Thymus (tissue), 11 donors: ENCODE results near the gene KCNJ6. TPM values are rescaled to one million over a fixed set of nuclear protein-coding genes. Genes with fewer than 3 reads are reported as not detected.
"Not testable (repeated sequence)": the region's sequence is repeated elsewhere in the genome, so short reads cannot be mapped to it uniquely, and the experiment has no call there.

Experiments used
- DNase-seq, 9 donors: peaks; one replicate each; pipeline ENCODE4 v3.0.0-alpha.2; 2013; ENCODE audit warnings: low spot score in 9 of 9, low read depth in 6 of 9, missing footprints in 1 of 9
- H3K27ac ChIP-seq, 2 donors: one replicate each; pipeline ENCODE4 v1.5.1; 2013; ENCODE audit warnings: control low read depth in 1 of 2, low read depth in 1 of 2, low read length in 1 of 2, mild to moderate bottlenecking in 1 of 2, moderate library complexity in 1 of 2
- H3K27me3 ChIP-seq, 2 donors: one replicate each; pipeline ENCODE4 v1.5.1; 2013; ENCODE audit warnings: low read length in 1 of 2; ENCODE audit not compliant: control insufficient read depth in 2 of 2, insufficient read depth in 1 of 2
- H3K36me3 ChIP-seq, 2 donors: one replicate each; pipeline ENCODE4 v1.5.1; 2013; ENCODE audit warnings: low read length in 1 of 2, mild to moderate bottlenecking in 1 of 2, moderate library complexity in 1 of 2; ENCODE audit not compliant: control insufficient read depth in 2 of 2, insufficient read depth in 2 of 2
- H3K4me1 ChIP-seq, 2 donors: one replicate each; pipeline ENCODE4 v1.5.1; 2013; ENCODE audit warnings: low read length in 2 of 2; ENCODE audit not compliant: control insufficient read depth in 2 of 2, insufficient read depth in 2 of 2
- H3K4me3 ChIP-seq, 2 donors: one replicate each; pipeline ENCODE4 v1.5.1; 2013; ENCODE audit warnings: low read length in 2 of 2, control low read depth in 1 of 2, mild to moderate bottlenecking in 1 of 2
- H3K9me3 ChIP-seq, 2 donors: one replicate each; pipeline ENCODE4 v1.5.1; 2013; ENCODE audit warnings: low read length in 1 of 2, mild to moderate bottlenecking in 1 of 2; ENCODE audit not compliant: control insufficient read depth in 2 of 2, insufficient read depth in 1 of 2
- WGBS: extraction: QIAGEN DNeasy Blood & Tissue Kit; methylation state at CpG from one replicate; pipeline ENCODE4 v1.1.7; 2013; 5-methylcytosine and 5-hydroxymethylcytosine counted together
- polyA plus RNA-seq: library from polyadenylated mRNA; stranded (reverse); fragments of 200-250 nt; gene quantifications from one replicate; pipeline ENCODE4 v1.2.3, GENCODE V29; 2013
- total RNA-seq: library from RNA; stranded (reverse); fragments of 120-200 nt; gene quantifications from one replicate; pipeline ENCODE4 v1.2.4, GENCODE V29; 2013
- donor health status: healthy.

Gene KCNJ6
- total and polyA plus RNA-seq, 2 donors: under 0.01 to 0.02 TPM

- no peak overlapping the region for H3K27ac ChIP-seq
- H3K27me3 ChIP-seq: peaks cover 0 to 8% of the 10 kb centered on the region in 2 donors
- 90% methylated on average over 7 of the region's 7 CpGs for WGBS
- H3K36me3 ChIP-seq: no peaks in the 10 kb centered on the region
- H3K4me3 ChIP-seq: no peak overlapping the region
- H3K9me3 ChIP-seq: no peaks in the 10 kb centered on the region
- no peaks in the 10 kb centered on the region for H3K4me1 ChIP-seq
- no peak for DNase-seq
Measured at GRCh38 chr21:37668462-37669239, 247.6 kb downstream of the KCNJ6 start.

GRCh38 chr21:37667380-37667779 lies 248.9 kb downstream of the KCNJ6 start:
- H3K36me3 ChIP-seq: no peaks in the 10 kb centered on the region
- no peaks in the 10 kb centered on the region for H3K9me3 ChIP-seq
- peaks cover 0 to 3% of the 10 kb centered on the region in 2 donors for H3K27me3 ChIP-seq
- H3K27ac ChIP-seq: no peak overlapping the region
- DNase-seq: no peak
- 98% methylated on average over 19 of the region's 19 CpGs for WGBS
- no peak overlapping the region for H3K4me3 ChIP-seq
- no peaks in the 10 kb centered on the region for H3K4me1 ChIP-seq

- DNase-seq: no peak
- H3K27ac ChIP-seq: no peak overlapping the region
- 83% methylated on average over 10 of the region's 10 CpGs for WGBS
- no peaks in the 10 kb centered on the region for H3K36me3 ChIP-seq
- H3K4me1 ChIP-seq: no peaks in the 10 kb centered on the region
- no peak overlapping the region for H3K4me3 ChIP-seq
- no peaks in the 10 kb centered on the region for H3K27me3 ChIP-seq
- H3K9me3 ChIP-seq: no peaks in the 10 kb centered on the region
Measured at GRCh38 chr21:37665230-37666024, 250.8 kb downstream of the KCNJ6 start.

GRCh38 chr21:37662227-37662626 lies 254.0 kb downstream of the KCNJ6 start:
- H3K27me3 ChIP-seq, H3K9me3 ChIP-seq, H3K36me3 ChIP-seq, H3K27ac ChIP-seq, H3K4me3 ChIP-seq, DNase-seq, H3K4me1 ChIP-seq: not testable (repeated sequence)
- 96% methylated on average over 1 of the region's 1 CpG for WGBS

GRCh38 chr21:37660709-37661108 lies 255.5 kb downstream of the KCNJ6 start:
- WGBS: 98% methylated on average over 6 of the region's 6 CpGs
- H3K4me3 ChIP-seq: no peak overlapping the region
- peaks cover 0 to 2% of the 10 kb centered on the region in 2 donors for H3K27me3 ChIP-seq
- no peak for DNase-seq
- no peaks in the 10 kb centered on the region for H3K4me1 ChIP-seq
- no peak overlapping the region for H3K27ac ChIP-seq
- H3K36me3 ChIP-seq: no peaks in the 10 kb centered on the region
- H3K9me3 ChIP-seq: no peaks in the 10 kb centered on the region

GRCh38 chr21:37659874-37660273 lies 256.4 kb downstream of the KCNJ6 start:
- WGBS: 52% methylated on average over 1 of the region's 1 CpG

GRCh38 chr21:37658817-37659458 lies 257.3 kb downstream of the KCNJ6 start:
- no peaks in the 10 kb centered on the region for H3K4me1 ChIP-seq
- DNase-seq: no peak
- H3K4me3 ChIP-seq: no peak overlapping the region
- H3K27me3 ChIP-seq: peaks cover 0 to 2% of the 10 kb centered on the region in 2 donors
- no peaks in the 10 kb centered on the region for H3K9me3 ChIP-seq
- H3K36me3 ChIP-seq: no peaks in the 10 kb centered on the region
- H3K27ac ChIP-seq: peak overlapping the region in 1 of 2 donors; percentile 71
- WGBS: 60% methylated on average over 7 of the region's 7 CpGs

More at GRCh38 chr21:37659874-37660273, 256.4 kb downstream of the KCNJ6 start:
- H3K4me3 ChIP-seq: no peak overlapping the region
- no peak for DNase-seq
- no peak overlapping the region for H3K27ac ChIP-seq
- H3K36me3 ChIP-seq: no peaks in the 10 kb centered on the region
- no peaks in the 10 kb centered on the region for H3K9me3 ChIP-seq
- H3K4me1 ChIP-seq: no peaks in the 10 kb centered on the region
- H3K27me3 ChIP-seq: peaks cover 0 to 2% of the 10 kb centered on the region in 2 donors

GRCh38 chr21:37658121-37658816 lies 258.0 kb downstream of the KCNJ6 start:
- WGBS: 80% methylated on average over 10 of the region's 10 CpGs
- no peak for DNase-seq
- Histone ChIP-seq H3K27ac (peak overlapping the region in 1 of 2 donors; percentile 71), H3K27me3 (peaks cover 0 to 2% of the 10 kb centered on the region in 2 donors), H3K4me3 (no peak overlapping the region), H3K4me1 (no peaks in the 10 kb centered on the region), H3K36me3 (no peaks in the 10 kb centered on the region), H3K9me3 (no peaks in the 10 kb centered on the region)
